GM23338 (cell line): Measurements from ENCODE around the gene CEP350. TPM values are rescaled to one million over a fixed set of nuclear protein-coding genes. Genes with fewer than 3 reads are reported as not detected.

ENCODE experiments used
- ATAC-seq: fragments of 200-7000 bp; cut with Tn5 transposase; 3 replicates; pipeline ENCODE4 v1.9.1; 2020
- DNase-seq: peaks from one replicate; pipeline ENCODE4 v3.0.0-alpha.2; 2015; ENCODE audit warnings: low spot score
- H2AFZ ChIP-seq: fragments of 200-600 bp; sonication (generic); 2 replicates; pipeline ENCODE4 v1.8.0; 2016; ENCODE audit warnings: antibody characterized with exemption, mild to moderate bottlenecking, moderate library complexity
- H3F3A ChIP-seq: fragments of 200-600 bp; sonication (generic); replicated peaks from 2 replicates; pipeline ENCODE4 v1.8.0; 2017; ENCODE audit warnings: antibody characterized with exemption, mixed run types, low read depth
- H3K27ac ChIP-seq: fragments of 200-600 bp; sonication (generic); 2 replicates; pipeline ENCODE4 v1.6.1; 2016; ENCODE audit warnings: low read depth
- H3K27me3 ChIP-seq: fragments of 200-600 bp; sonication (generic); 2 replicates; pipeline ENCODE4 v1.8.0; 2016; ENCODE audit warnings: mild to moderate bottlenecking, mixed run types, moderate library complexity; ENCODE audit not compliant: insufficient read depth
- H3K36me3 ChIP-seq: fragments of 200-600 bp; sonication (generic); 2 replicates; pipeline ENCODE4 v1.8.0; 2016; ENCODE audit warnings: mild to moderate bottlenecking; ENCODE audit not compliant: insufficient read depth
- H3K4me1 ChIP-seq: fragments of 200-600 bp; sonication (generic); 2 replicates; pipeline ENCODE4 v1.8.0; 2016; ENCODE audit warnings: mild to moderate bottlenecking, moderate library complexity; ENCODE audit not compliant: insufficient read depth
- H3K4me2 ChIP-seq: fragments of 200-600 bp; sonication (generic); 2 replicates; pipeline ENCODE4 v1.7.1; 2017; ENCODE audit warnings: mixed run types
- H3K4me3 ChIP-seq: fragments of 200-600 bp; sonication (generic); 2 replicates; pipeline ENCODE4 v1.6.1; 2016; ENCODE audit warnings: mixed run types
- H3K79me2 ChIP-seq: fragments of 200-600 bp; sonication (generic); replicated peaks from 2 replicates; pipeline ENCODE4 v1.8.0; 2017; ENCODE audit warnings: mild to moderate bottlenecking; ENCODE audit not compliant: insufficient read depth
- H3K9me2 ChIP-seq: fragments of 200-600 bp; sonication (generic); 2 replicates; pipeline ENCODE4 v1.8.0; 2017; ENCODE audit not compliant: insufficient read depth
- H4K20me1 ChIP-seq: fragments of 200-600 bp; sonication (generic); replicated peaks from 2 replicates; pipeline ENCODE4 v1.8.0; 2017; ENCODE audit warnings: mild to moderate bottlenecking; ENCODE audit not compliant: insufficient read depth
- H3K27ac Mint-ChIP-seq: 2 replicates; pipeline ENCODE4 v1.8.0; 2020; ENCODE audit warnings: inconsistent platforms, mild to moderate bottlenecking, moderate library complexity, mixed read lengths
- H3K27me3 Mint-ChIP-seq: 3 replicates; pipeline ENCODE4 v1.8.0; 2022; ENCODE audit warnings: low read depth, mild to moderate bottlenecking, moderate library complexity, mixed read lengths, inconsistent platforms; ENCODE audit not compliant: insufficient read depth, poor library complexity
- H3K36me3 Mint-ChIP-seq: 3 replicates; pipeline ENCODE4 v1.8.0; 2021; ENCODE audit warnings: low read depth, mild to moderate bottlenecking, inconsistent platforms, moderate library complexity, mixed read lengths
- H3K4me1 Mint-ChIP-seq: 3 replicates; pipeline ENCODE4 v1.8.0; 2020; ENCODE audit warnings: mild to moderate bottlenecking, inconsistent platforms, mixed read lengths
- H3K4me3 Mint-ChIP-seq: 3 replicates; pipeline ENCODE4 v1.8.0; 2021; ENCODE audit warnings: moderate library complexity, mild to moderate bottlenecking, inconsistent platforms, mixed read lengths
- H3K9me3 Mint-ChIP-seq: 3 replicates; pipeline ENCODE4 v1.8.0; 2020; ENCODE audit warnings: moderate library complexity, mild to moderate bottlenecking, inconsistent platforms, mixed read lengths
- CREB1 ChIP-seq: fragments of 250-450 bp; sonication (Bioruptor Pico); IDR thresholded peaks from 2 replicates; pipeline ENCODE4 v1.5.0; 2020; ENCODE audit warnings: low read depth, mild to moderate bottlenecking, moderate library complexity
- EZH2 ChIP-seq: fragments of 200-600 bp; sonication (generic); IDR thresholded peaks from one replicate; pipeline ENCODE4 v1.8.0; 2017; ENCODE audit warnings: antibody characterized with exemption, mild to moderate bottlenecking, low read depth; ENCODE audit not compliant: unreplicated experiment
- EZH2phosphoT487 ChIP-seq: fragments of 200-600 bp; sonication (generic); IDR thresholded peaks from one replicate; pipeline ENCODE4 v1.8.1; 2018; ENCODE audit warnings: antibody characterized with exemption; ENCODE audit not compliant: unreplicated experiment
- JUNB ChIP-seq: IDR thresholded peaks from one replicate; pipeline ENCODE4 v1.6.1; 2016; ENCODE audit warnings: antibody characterized with exemption; ENCODE audit not compliant: unreplicated experiment
- NANOG ChIP-seq: IDR thresholded peaks from 2 replicates; pipeline ENCODE4 v1.6.1; 2016; ENCODE audit warnings: antibody characterized with exemption, borderline replicate concordance
- POLR2AphosphoS5 ChIP-seq: IDR thresholded peaks from 2 replicates; pipeline ENCODE4 v1.6.1; 2016; ENCODE audit warnings: antibody characterized with exemption, low read depth
- STAT1 ChIP-seq: IDR thresholded peaks from one replicate; pipeline ENCODE4 v1.6.1; 2016; ENCODE audit warnings: antibody characterized with exemption; ENCODE audit not compliant: unreplicated experiment
- ZNF114 ChIP-seq: fragments of 250-450 bp; sonication (Bioruptor Pico); IDR thresholded peaks from 2 replicates; pipeline ENCODE4 v1.5.0; 2020; ENCODE audit warnings: mild to moderate bottlenecking, moderate library complexity
- ZNF331 ChIP-seq: fragments of 250-450 bp; sonication (Bioruptor Pico); IDR thresholded peaks from 2 replicates; pipeline ENCODE4 v1.5.0; 2020; ENCODE audit warnings: low read depth, mild to moderate bottlenecking, moderate library complexity
- polyA plus RNA-seq: library from polyadenylated mRNA; unstranded; fragments of >200 nt; fragmentation: Nextera tagmentation; extraction: Ambion mirVana; gene quantifications from 2 replicates; pipeline ENCODE4 v1.2.1, GENCODE V29; 2016
- total RNA-seq: library from RNA; depleted of rRNA; stranded (reverse); fragments of >200 nt; shearing (Covaris generic); gene quantifications from 2 replicates; pipeline ENCODE4 v1.2.3, GENCODE V29; 2014
- TF ChIP-seq, protein P1 (sequence below), 2 experiments: fragments of 200-600 bp in 1 of 2; sonication (generic) in 1 of 2; conservative IDR thresholded peaks; 2 replicates each; pipeline versions ENCODE4 v1.5.1 to v1.6.1; 2016 to 2017; ENCODE audit warnings: antibody characterized with exemption in 2 of 2, low read depth in 2 of 2, mild to moderate bottlenecking in 2 of 2, moderate library complexity in 1 of 2
- TF ChIP-seq, protein P2 (sequence below): IDR thresholded peaks from 2 replicates; pipeline ENCODE4 v1.6.1; 2016; ENCODE audit warnings: antibody characterized with exemption
- TF ChIP-seq, protein P3 (sequence below): fragments of 250-450 bp; sonication (Bioruptor Pico); IDR thresholded peaks from 2 replicates; pipeline ENCODE4 v1.5.0; 2020; ENCODE audit warnings: mild to moderate bottlenecking, moderate library complexity
- TF ChIP-seq, protein P4 (sequence below): IDR thresholded peaks from one replicate; pipeline ENCODE4 v1.6.1; 2018; ENCODE audit warnings: antibody characterized with exemption; ENCODE audit not compliant: unreplicated experiment

CEP350 gene
- total and polyA plus RNA-seq, 2 experiments from 2014 or later: 23.4 to 36.8 TPM

DNA sequence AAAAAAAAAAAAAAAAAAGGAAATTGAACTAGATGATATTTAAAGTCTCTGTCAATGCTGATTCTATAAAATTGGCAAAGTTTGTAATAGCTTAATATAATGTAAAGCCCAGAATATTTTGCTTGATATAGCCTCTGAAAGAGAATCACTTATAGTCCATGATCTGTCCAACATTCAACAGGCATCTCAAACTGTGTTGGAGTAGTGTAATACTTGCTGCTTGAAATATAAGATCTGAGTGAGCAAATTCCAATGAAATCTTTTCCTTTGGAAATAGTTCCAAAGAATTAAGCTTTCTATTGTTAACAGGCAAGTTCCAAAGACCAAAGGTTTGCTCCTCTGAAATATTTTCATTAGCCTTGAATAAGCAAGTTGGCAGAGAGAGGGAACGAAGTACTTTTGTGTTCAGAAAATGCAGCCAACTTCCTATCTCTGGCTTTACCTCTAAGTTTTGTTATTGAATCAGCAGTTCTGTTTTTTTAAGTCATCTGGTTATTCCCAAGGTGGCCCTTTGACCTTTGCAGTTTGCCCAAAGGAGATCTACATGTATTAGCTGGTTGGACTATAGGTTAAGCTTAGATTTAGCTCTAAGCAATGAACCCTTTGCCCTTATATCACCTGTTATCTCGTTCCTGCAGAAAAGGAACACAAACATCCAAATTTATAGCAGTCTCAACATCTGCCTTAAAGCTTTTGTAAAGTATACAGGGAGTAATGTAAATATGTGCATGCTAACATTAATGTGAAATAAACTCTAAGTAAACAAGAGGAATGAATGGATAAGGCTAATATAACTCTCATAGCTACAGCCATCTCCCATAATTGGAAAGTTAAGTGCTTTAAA is 24.4 kb upstream of the CEP350 start:
- Mint-ChIP-seq H3K27ac (no peak overlapping the region), H3K9me3 (no peaks in the 10 kb centered on the region), H3K4me3 (no peak overlapping the region), H3K36me3 (no peaks in the 10 kb centered on the region), H3K27me3 (peaks cover 6% of the 10 kb centered on the region), H3K4me1 (no peaks in the 10 kb centered on the region)
- no peak overlapping the region for H3K4me3 ChIP-seq
- DNase-seq: no peak
- no peaks in the 10 kb centered on the region for H3K36me3 ChIP-seq
- H3K9me2 ChIP-seq: no peaks in the 10 kb centered on the region
- H3K4me1 ChIP-seq: no peaks in the 10 kb centered on the region
- no peak overlapping the region for H2AFZ ChIP-seq
- H3K27me3 ChIP-seq: no peaks in the 10 kb centered on the region
- no peak overlapping the region for H3K27ac ChIP-seq
- no peaks in the 10 kb centered on the region for H3F3A ChIP-seq
- H3K79me2 ChIP-seq: no peaks in the 10 kb centered on the region
- H3K4me2 ChIP-seq: no peak overlapping the region
- no peaks in the 10 kb centered on the region for H4K20me1 ChIP-seq
- TF ChIP-seq, protein P1, sequence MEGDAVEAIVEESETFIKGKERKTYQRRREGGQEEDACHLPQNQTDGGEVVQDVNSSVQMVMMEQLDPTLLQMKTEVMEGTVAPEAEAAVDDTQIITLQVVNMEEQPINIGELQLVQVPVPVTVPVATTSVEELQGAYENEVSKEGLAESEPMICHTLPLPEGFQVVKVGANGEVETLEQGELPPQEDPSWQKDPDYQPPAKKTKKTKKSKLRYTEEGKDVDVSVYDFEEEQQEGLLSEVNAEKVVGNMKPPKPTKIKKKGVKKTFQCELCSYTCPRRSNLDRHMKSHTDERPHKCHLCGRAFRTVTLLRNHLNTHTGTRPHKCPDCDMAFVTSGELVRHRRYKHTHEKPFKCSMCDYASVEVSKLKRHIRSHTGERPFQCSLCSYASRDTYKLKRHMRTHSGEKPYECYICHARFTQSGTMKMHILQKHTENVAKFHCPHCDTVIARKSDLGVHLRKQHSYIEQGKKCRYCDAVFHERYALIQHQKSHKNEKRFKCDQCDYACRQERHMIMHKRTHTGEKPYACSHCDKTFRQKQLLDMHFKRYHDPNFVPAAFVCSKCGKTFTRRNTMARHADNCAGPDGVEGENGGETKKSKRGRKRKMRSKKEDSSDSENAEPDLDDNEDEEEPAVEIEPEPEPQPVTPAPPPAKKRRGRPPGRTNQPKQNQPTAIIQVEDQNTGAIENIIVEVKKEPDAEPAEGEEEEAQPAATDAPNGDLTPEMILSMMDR (conservative IDR thresholded peaks at IDR 0.05; ENCODE audit: low read depth in 2 of 2): no peak
- no peak for TF ChIP-seq STAT1
- no peak for TF ChIP-seq CREB1
- no peak for TF ChIP-seq EZH2
- no peak for TF ChIP-seq EZH2phosphoT487
- TF ChIP-seq NANOG: no peak
- TF ChIP-seq, protein P2, sequence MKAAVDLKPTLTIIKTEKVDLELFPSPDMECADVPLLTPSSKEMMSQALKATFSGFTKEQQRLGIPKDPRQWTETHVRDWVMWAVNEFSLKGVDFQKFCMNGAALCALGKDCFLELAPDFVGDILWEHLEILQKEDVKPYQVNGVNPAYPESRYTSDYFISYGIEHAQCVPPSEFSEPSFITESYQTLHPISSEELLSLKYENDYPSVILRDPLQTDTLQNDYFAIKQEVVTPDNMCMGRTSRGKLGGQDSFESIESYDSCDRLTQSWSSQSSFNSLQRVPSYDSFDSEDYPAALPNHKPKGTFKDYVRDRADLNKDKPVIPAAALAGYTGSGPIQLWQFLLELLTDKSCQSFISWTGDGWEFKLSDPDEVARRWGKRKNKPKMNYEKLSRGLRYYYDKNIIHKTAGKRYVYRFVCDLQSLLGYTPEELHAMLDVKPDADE: no peak
- no peak for TF ChIP-seq POLR2AphosphoS5
- TF ChIP-seq, protein P3, sequence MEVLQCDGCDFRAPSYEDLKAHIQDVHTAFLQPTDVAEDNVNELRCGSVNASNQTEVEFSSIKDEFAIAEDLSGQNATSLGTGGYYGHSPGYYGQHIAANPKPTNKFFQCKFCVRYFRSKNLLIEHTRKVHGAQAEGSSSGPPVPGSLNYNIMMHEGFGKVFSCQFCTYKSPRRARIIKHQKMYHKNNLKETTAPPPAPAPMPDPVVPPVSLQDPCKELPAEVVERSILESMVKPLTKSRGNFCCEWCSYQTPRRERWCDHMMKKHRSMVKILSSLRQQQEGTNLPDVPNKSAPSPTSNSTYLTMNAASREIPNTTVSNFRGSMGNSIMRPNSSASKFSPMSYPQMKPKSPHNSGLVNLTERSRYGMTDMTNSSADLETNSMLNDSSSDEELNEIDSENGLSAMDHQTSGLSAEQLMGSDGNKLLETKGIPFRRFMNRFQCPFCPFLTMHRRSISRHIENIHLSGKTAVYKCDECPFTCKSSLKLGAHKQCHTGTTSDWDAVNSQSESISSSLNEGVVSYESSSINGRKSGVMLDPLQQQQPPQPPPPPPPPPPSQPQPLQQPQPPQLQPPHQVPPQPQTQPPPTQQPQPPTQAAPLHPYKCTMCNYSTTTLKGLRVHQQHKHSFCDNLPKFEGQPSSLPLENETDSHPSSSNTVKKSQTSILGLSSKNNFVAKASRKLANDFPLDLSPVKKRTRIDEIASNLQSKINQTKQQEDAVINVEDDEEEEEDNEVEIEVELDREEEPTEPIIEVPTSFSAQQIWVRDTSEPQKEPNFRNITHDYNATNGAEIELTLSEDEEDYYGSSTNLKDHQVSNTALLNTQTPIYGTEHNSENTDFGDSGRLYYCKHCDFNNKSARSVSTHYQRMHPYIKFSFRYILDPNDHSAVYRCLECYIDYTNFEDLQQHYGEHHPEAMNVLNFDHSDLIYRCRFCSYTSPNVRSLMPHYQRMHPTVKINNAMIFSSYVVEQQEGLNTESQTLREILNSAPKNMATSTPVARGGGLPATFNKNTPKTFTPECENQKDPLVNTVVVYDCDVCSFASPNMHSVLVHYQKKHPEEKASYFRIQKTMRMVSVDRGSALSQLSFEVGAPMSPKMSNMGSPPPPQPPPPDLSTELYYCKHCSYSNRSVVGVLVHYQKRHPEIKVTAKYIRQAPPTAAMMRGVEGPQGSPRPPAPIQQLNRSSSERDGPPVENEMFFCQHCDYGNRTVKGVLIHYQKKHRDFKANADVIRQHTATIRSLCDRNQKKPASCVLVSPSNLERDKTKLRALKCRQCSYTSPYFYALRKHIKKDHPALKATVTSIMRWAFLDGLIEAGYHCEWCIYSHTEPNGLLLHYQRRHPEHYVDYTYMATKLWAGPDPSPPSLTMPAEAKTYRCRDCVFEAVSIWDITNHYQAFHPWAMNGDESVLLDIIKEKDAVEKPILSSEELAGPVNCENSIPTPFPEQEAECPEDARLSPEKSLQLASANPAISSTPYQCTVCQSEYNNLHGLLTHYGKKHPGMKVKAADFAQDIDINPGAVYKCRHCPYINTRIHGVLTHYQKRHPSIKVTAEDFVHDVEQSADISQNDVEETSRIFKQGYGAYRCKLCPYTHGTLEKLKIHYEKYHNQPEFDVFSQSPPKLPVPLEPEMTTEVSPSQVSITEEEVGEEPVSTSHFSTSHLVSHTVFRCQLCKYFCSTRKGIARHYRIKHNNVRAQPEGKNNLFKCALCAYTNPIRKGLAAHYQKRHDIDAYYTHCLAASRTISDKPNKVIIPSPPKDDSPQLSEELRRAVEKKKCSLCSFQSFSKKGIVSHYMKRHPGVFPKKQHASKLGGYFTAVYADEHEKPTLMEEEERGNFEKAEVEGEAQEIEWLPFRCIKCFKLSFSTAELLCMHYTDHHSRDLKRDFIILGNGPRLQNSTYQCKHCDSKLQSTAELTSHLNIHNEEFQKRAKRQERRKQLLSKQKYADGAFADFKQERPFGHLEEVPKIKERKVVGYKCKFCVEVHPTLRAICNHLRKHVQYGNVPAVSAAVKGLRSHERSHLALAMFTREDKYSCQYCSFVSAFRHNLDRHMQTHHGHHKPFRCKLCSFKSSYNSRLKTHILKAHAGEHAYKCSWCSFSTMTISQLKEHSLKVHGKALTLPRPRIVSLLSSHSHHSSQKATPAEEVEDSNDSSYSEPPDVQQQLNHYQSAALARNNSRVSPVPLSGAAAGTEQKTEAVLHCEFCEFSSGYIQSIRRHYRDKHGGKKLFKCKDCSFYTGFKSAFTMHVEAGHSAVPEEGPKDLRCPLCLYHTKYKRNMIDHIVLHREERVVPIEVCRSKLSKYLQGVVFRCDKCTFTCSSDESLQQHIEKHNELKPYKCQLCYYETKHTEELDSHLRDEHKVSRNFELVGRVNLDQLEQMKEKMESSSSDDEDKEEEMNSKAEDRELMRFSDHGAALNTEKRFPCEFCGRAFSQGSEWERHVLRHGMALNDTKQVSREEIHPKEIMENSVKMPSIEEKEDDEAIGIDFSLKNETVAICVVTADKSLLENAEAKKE (CRISPR knock-in tag): no peak
- TF ChIP-seq, protein P4, sequence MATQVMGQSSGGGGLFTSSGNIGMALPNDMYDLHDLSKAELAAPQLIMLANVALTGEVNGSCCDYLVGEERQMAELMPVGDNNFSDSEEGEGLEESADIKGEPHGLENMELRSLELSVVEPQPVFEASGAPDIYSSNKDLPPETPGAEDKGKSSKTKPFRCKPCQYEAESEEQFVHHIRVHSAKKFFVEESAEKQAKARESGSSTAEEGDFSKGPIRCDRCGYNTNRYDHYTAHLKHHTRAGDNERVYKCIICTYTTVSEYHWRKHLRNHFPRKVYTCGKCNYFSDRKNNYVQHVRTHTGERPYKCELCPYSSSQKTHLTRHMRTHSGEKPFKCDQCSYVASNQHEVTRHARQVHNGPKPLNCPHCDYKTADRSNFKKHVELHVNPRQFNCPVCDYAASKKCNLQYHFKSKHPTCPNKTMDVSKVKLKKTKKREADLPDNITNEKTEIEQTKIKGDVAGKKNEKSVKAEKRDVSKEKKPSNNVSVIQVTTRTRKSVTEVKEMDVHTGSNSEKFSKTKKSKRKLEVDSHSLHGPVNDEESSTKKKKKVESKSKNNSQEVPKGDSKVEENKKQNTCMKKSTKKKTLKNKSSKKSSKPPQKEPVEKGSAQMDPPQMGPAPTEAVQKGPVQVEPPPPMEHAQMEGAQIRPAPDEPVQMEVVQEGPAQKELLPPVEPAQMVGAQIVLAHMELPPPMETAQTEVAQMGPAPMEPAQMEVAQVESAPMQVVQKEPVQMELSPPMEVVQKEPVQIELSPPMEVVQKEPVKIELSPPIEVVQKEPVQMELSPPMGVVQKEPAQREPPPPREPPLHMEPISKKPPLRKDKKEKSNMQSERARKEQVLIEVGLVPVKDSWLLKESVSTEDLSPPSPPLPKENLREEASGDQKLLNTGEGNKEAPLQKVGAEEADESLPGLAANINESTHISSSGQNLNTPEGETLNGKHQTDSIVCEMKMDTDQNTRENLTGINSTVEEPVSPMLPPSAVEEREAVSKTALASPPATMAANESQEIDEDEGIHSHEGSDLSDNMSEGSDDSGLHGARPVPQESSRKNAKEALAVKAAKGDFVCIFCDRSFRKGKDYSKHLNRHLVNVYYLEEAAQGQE: no peak
- no peak for TF ChIP-seq JUNB
- TF ChIP-seq ZNF114 (CRISPR knock-in tag): no peak
- TF ChIP-seq ZNF331 (CRISPR knock-in tag): no peak
- no peak for ATAC-seq
